Vagina (tissue), 2 donors: ENCODE measurements around the gene TMTC3.

Experiments
- POLR2A ChIP-seq, 2 donors: fragments of 450-650 bp; IDR thresholded peaks; one replicate each; pipeline ENCODE4 v1.6.1; 2017; ENCODE audit warnings: antibody characterized with exemption in 2 of 2, mild to moderate bottlenecking in 2 of 2, moderate library complexity in 2 of 2
- POLR2AphosphoS5 ChIP-seq, 2 donors: sonication (generic); formaldehyde crosslinking; IDR thresholded peaks; one replicate each; pipeline ENCODE4 v1.9.0; 2017; ENCODE audit warnings: antibody characterized with exemption in 2 of 2, mild to moderate bottlenecking in 2 of 2, low read depth in 1 of 2; ENCODE audit not compliant: insufficient read depth in 1 of 2
- TF ChIP-seq, protein P1 (sequence below), 3 experiments: fragments of 450-650 bp in 2 of 3; fragments of 200-600 bp in 1 of 3; sonication (generic) in 1 of 3; IDR thresholded peaks; one replicate each; pipeline ENCODE4 v1.5.1; 2017 to 2019; ENCODE audit warnings: antibody characterized with exemption in 3 of 3, mild to moderate bottlenecking in 2 of 3, moderate library complexity in 2 of 3

DNA sequence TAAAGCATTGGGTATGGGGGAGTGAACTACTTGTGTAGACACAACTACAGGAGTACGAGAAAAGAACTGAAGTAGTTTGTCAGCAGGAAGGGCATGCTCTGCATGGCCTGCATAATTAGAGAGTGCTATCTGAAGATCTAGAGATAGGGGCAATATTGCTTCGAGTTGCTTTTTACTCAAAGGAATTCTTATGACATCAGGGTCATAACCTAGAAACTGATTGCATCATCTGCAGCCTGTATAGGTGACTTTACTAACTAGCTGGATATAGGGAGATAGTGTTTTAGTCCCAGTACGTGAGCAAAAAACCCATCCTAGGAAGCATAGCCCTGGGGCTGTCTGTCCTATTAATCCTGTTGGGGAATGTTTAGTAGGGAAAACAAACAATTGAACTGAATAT is 39.8 kb downstream of the TMTC3 start:
- TF ChIP-seq POLR2A (IDR thresholded peaks at IDR 0.05) (no peak), POLR2AphosphoS5 (IDR thresholded peaks at IDR 0.05; ENCODE audit: insufficient read depth in 1 of 2, low read depth in 1 of 2) (no peak)
- TF ChIP-seq, protein P1, sequence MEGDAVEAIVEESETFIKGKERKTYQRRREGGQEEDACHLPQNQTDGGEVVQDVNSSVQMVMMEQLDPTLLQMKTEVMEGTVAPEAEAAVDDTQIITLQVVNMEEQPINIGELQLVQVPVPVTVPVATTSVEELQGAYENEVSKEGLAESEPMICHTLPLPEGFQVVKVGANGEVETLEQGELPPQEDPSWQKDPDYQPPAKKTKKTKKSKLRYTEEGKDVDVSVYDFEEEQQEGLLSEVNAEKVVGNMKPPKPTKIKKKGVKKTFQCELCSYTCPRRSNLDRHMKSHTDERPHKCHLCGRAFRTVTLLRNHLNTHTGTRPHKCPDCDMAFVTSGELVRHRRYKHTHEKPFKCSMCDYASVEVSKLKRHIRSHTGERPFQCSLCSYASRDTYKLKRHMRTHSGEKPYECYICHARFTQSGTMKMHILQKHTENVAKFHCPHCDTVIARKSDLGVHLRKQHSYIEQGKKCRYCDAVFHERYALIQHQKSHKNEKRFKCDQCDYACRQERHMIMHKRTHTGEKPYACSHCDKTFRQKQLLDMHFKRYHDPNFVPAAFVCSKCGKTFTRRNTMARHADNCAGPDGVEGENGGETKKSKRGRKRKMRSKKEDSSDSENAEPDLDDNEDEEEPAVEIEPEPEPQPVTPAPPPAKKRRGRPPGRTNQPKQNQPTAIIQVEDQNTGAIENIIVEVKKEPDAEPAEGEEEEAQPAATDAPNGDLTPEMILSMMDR (IDR thresholded peaks at IDR 0.05) = no peak
